Esophagus squamous epithelium (tissue), 5 donors: ENCODE measurements around the gene AFF3. TPM values are rescaled to one million over a fixed set of nuclear protein-coding genes. Genes with fewer than 3 reads are reported as not detected.

Experiments
- DNase-seq: peaks from one replicate; lab custom pipeline; 2025; lab: John Stamatoyannopoulos, UW
- H3K27ac ChIP-seq, 4 donors: fragments of 200-600 bp; sonication (generic); one replicate each; pipeline ENCODE4 v1.5.1; 2016 to 2019; ENCODE audit warnings: mild to moderate bottlenecking in 1 of 4
- H3K27me3 ChIP-seq, 4 donors: fragments of 200-600 bp; sonication (generic); 1 replicate in 3 of 4; 2 replicates in 1 of 4; pipeline versions ENCODE4 v1.5.1 to v1.6.0; 2017 to 2021; ENCODE audit warnings: antibody characterized with exemption in 1 of 4
- H3K36me3 ChIP-seq, 3 donors: fragments of 200-600 bp; sonication (generic); one replicate each; pipeline ENCODE4 v1.5.1; 2016 to 2019
- H3K4me1 ChIP-seq, 3 donors: fragments of 200-600 bp; sonication (generic); one replicate each; pipeline ENCODE4 v1.5.1; 2017 to 2019
- H3K4me3 ChIP-seq, 4 donors: fragments of 200-600 bp; sonication (generic); 1 replicate in 3 of 4; 2 replicates in 1 of 4; pipeline ENCODE4 v1.5.1; 2016 to 2019; ENCODE audit warnings: mild to moderate bottlenecking in 2 of 4, moderate library complexity in 1 of 4
- H3K9me3 ChIP-seq, 3 donors: fragments of 200-600 bp; sonication (generic); one replicate each; pipeline ENCODE4 v1.5.1; 2016 to 2019
- CTCF ChIP-seq, 6 experiments: fragments of 450-650 bp in 4 of 6; fragments of 200-600 bp in 2 of 6; sonication (generic) in 2 of 6; IDR thresholded peaks; one replicate each; pipeline ENCODE4 v1.5.1; 2016 to 2019; ENCODE audit warnings: antibody characterized with exemption in 6 of 6, mild to moderate bottlenecking in 4 of 6, moderate library complexity in 4 of 6
- POLR2A ChIP-seq, 4 donors: fragments of 450-650 bp; IDR thresholded peaks; one replicate each; pipeline ENCODE4 v1.6.1; 2017; ENCODE audit warnings: antibody characterized with exemption in 4 of 4, mild to moderate bottlenecking in 4 of 4, moderate library complexity in 3 of 4
- WGBS, 2 donors: methylation state at CpG; one replicate each; pipeline ENCODE4 v1.1.5; 2018; 5-methylcytosine and 5-hydroxymethylcytosine counted together
- intact Hi-C: fragments of 100-400 bp; cut with DNase I; formaldehyde crosslinking; loops from one replicate; pipeline ENCODE4 v1.15.0; 2022
- total RNA-seq, 4 donors: library from RNA; depleted of rRNA; stranded (reverse); fragments of >200 nt; gene quantifications; one replicate each; pipeline ENCODE4 v1.1.0, GENCODE V29; 2016
- donor health status: DM: yes; HTN: yes; CAD: no.

The AFF3 gene
- total RNA-seq, 4 donors from 2014 or later, result 1.2 to 9.7 (median 3.8) TPM

- no peak overlapping the region for H3K4me3 ChIP-seq
- intact Hi-C loops, result no loop called here
- H3K4me1 ChIP-seq, result no peaks in the 10 kb centered on the region
- TF ChIP-seq CTCF (IDR thresholded peaks at IDR 0.05), result no peak
- TF ChIP-seq POLR2A (IDR thresholded peaks at IDR 0.05), result no peak
- WGBS, 2 donors, result 86 to 92% methylated on average over 5 of the region's 5 CpGs
- no peaks in the 10 kb centered on the region for H3K27me3 ChIP-seq
- no peak for DNase-seq
- H3K9me3 ChIP-seq, result no peaks in the 10 kb centered on the region
- no peaks in the 10 kb centered on the region for H3K36me3 ChIP-seq
- no peak overlapping the region for H3K27ac ChIP-seq
Observed at GRCh38 chr2:100062336-100062735, 80.1 kb downstream of the AFF3 start.

GRCh38 chr2:100060875-100061274 lies 81.5 kb downstream of the AFF3 start:
- no peak for DNase-seq
- intact Hi-C loops, result no loop called here
- no peaks in the 10 kb centered on the region for H3K27me3 ChIP-seq
- H3K36me3 ChIP-seq, result no peaks in the 10 kb centered on the region
- H3K27ac ChIP-seq, result no peak overlapping the region
- H3K4me1 ChIP-seq, result no peaks in the 10 kb centered on the region
- H3K4me3 ChIP-seq, result no peak overlapping the region
- H3K9me3 ChIP-seq, result no peaks in the 10 kb centered on the region
- TF ChIP-seq CTCF (IDR thresholded peaks at IDR 0.05), result no peak
- TF ChIP-seq POLR2A (IDR thresholded peaks at IDR 0.05), result no peak
- WGBS, 2 donors, result 64 to 68% methylated on average over 4 of the region's 4 CpGs

- Histone ChIP-seq H3K27ac (no peak overlapping the region), H3K36me3 (no peaks in the 10 kb centered on the region), H3K9me3 (no peaks in the 10 kb centered on the region), H3K4me1 (no peaks in the 10 kb centered on the region), H3K27me3 (no peaks in the 10 kb centered on the region), H3K4me3 (no peak overlapping the region)
- TF ChIP-seq POLR2A (IDR thresholded peaks at IDR 0.05) (no peak), CTCF (IDR thresholded peaks at IDR 0.05) (no peak)
- intact Hi-C loops, result no loop called here
- WGBS, 2 donors, result 82 to 83% methylated on average over 4 of the region's 4 CpGs
- DNase-seq, result no peak
Observed at GRCh38 chr2:100059638-100060037, 82.8 kb downstream of the AFF3 start.

- no peak for DNase-seq
- intact Hi-C loops, result no loop called here
- no peaks in the 10 kb centered on the region for H3K4me1 ChIP-seq
- H3K36me3 ChIP-seq, result no peaks in the 10 kb centered on the region
- no peak overlapping the region for H3K27ac ChIP-seq
- H3K9me3 ChIP-seq, result no peaks in the 10 kb centered on the region
- H3K27me3 ChIP-seq, result no peaks in the 10 kb centered on the region
- TF ChIP-seq POLR2A (IDR thresholded peaks at IDR 0.05) (no peak), CTCF (IDR thresholded peaks at IDR 0.05) (no peak)
- no peak overlapping the region for H3K4me3 ChIP-seq
Observed at GRCh38 chr2:100057901-100058261, 84.5 kb downstream of the AFF3 start.

- Histone ChIP-seq H3K27ac (no peak overlapping the region), H3K36me3 (no peaks in the 10 kb centered on the region), H3K4me1 (no peaks in the 10 kb centered on the region), H3K9me3 (no peaks in the 10 kb centered on the region), H3K27me3 (no peaks in the 10 kb centered on the region), H3K4me3 (no peak overlapping the region)
- TF ChIP-seq POLR2A (IDR thresholded peaks at IDR 0.05) (no peak), CTCF (IDR thresholded peaks at IDR 0.05) (no peak)
- intact Hi-C loops, result no loop called here
- WGBS, 2 donors, result 69 to 83% methylated on average over 2 of the region's 2 CpGs
- DNase-seq, result no peak
Observed at GRCh38 chr2:100054426-100054825, 88.0 kb downstream of the AFF3 start.
